Kidney (tissue), 14 donors: ENCODE measurements around the gene CA5B. TPM values are rescaled to one million over a fixed set of nuclear protein-coding genes. Genes with fewer than 3 reads are reported as not detected.

Experiments
- DNase-seq, 5 donors: peaks; one replicate each; pipeline ENCODE4 v3.0.0-alpha.2; 2013 to 2020
- FAIRE-seq: peaks from 2 replicates; lab custom pipeline; 2012; peaks lifted over from hg19 to GRCh38; lab: Jason Lieb, UNC
- H3K27ac ChIP-seq, 2 donors: one replicate each; pipeline ENCODE4 v1.7.0; 2013; ENCODE audit warnings: low read depth in 2 of 2, low read length in 2 of 2, inconsistent platforms in 1 of 2
- H3K27me3 ChIP-seq: one replicate; pipeline ENCODE4 v1.7.1; 2013; ENCODE audit warnings: low read length, inconsistent platforms; ENCODE audit not compliant: control insufficient read depth, insufficient read depth
- H3K36me3 ChIP-seq, 3 donors: one replicate each; pipeline versions ENCODE4 v1.7.0 to v1.7.1; 2013; ENCODE audit warnings: low read length in 3 of 3, control low read depth in 1 of 3, inconsistent platforms in 1 of 3; ENCODE audit not compliant: insufficient read depth in 3 of 3, control insufficient read depth in 2 of 3
- H3K4me1 ChIP-seq, 3 donors: one replicate each; pipeline versions ENCODE4 v1.7.0 to v1.7.1; 2013; ENCODE audit warnings: low read length in 3 of 3, inconsistent platforms in 1 of 3, low read depth in 1 of 3; ENCODE audit not compliant: control insufficient read depth in 2 of 3, insufficient read depth in 2 of 3
- H3K4me3 ChIP-seq, 3 donors: one replicate each; pipeline versions ENCODE4 v1.7.0 to v1.8.1; 2013; ENCODE audit warnings: low read length in 3 of 3, control low read depth in 1 of 3, inconsistent platforms in 1 of 3
- H3K9ac ChIP-seq, 3 donors: one replicate each; pipeline versions ENCODE4 v1.7.0 to v1.7.1; 2013; ENCODE audit warnings: low read length in 3 of 3, control low read depth in 1 of 3, inconsistent platforms in 1 of 3
- H3K9me3 ChIP-seq, 3 donors: one replicate each; pipeline versions ENCODE4 v1.7.0 to v1.7.1; 2013; ENCODE audit warnings: low read length in 3 of 3, control low read depth in 1 of 3, inconsistent platforms in 1 of 3; ENCODE audit not compliant: control insufficient read depth in 2 of 3, insufficient read depth in 1 of 3
- CTCF ChIP-seq: IDR thresholded peaks from 3 replicates; pipeline ENCODE4 v1.5.1; 2012; ENCODE audit warnings: mild to moderate bottlenecking, moderate library complexity, borderline replicate concordance; ENCODE audit not compliant: insufficient read depth; ENCODE audit errors: extremely low read depth
- intact Hi-C: fragments of 100-400 bp; cut with DNase I; formaldehyde crosslinking; loops from one replicate; pipeline ENCODE4 v1.11.1; 2022
- polyA plus RNA-seq: library from polyadenylated mRNA; stranded (reverse); fragments of 350-450 nt; fragmentation: Illumina TruSeq; extraction: RNeasy Lipid Tissue Mini Kit (QIAGEN cat#74804); gene quantifications from one replicate; pipeline ENCODE4 v1.2.3, GENCODE V29; 2014; ENCODE audit warnings: low read depth, low replicate concordance; ENCODE audit not compliant: insufficient read depth
- total RNA-seq: library from RNA; stranded (reverse); fragmentation: NEBNext Ultra II Directional; extraction: Animal tissue kit (Norgen Biotek cat#: 25700); gene quantifications from one replicate; pipeline ENCODE4 v1.2.1, GENCODE V29; 2021
- donor health status: control.
- donor health status: control.
- donor health status: control.
- donor health status: control.
- donor health status: control.
- donor health status: DM: yes; HTN: yes; CAD: no.
- donor health status: Normal renal cell carcinoma (clear cell type).

CA5B gene
- total and polyA plus RNA-seq, 2 donors from 2014 or later: 1.9 to 18.2 TPM

- no peak for TF ChIP-seq CTCF
- Histone ChIP-seq H3K36me3 (no peaks in the 10 kb centered on the region), H3K9me3 (no peaks in the 10 kb centered on the region), H3K27ac (peak within 1 kb of the TSS; percentile 65 to 71), H3K27me3 (no peaks in the 10 kb centered on the region), H3K4me3 (peak within 1 kb of the TSS; percentile 79 to 94 (median 89)), H3K4me1 (peaks cover 0 to 2% (median 2%) of the 10 kb centered on the region in 3 donors), H3K9ac (peak within 1 kb of the TSS; percentile 63 to 87 (median 81))
- FAIRE-seq (no peak), DNase-seq (peak; percentile 84 to 95 (median 91))
- intact Hi-C loops: no loop called here
Observed at GRCh38 chrX:15789979-15790768, 52.1 kb downstream of the CA5B start, which contains the start of gene ZRSR2. Gene ZRSR2, plus strand, starts transcription at chrX:15790484. Its CDS starts 12 bp downstream, at chrX:15790496.

GRCh38 chrX:15790769-15791290 lies 52.8 kb downstream of the CA5B start:
- intact Hi-C loops: no loop called here
- Histone ChIP-seq H3K4me3 (peak overlapping the region; percentile 79 to 94 (median 89)), H3K4me1 (peaks cover 0 to 2% (median 2%) of the 10 kb centered on the region in 3 donors), H3K27ac (peak overlapping the region; percentile 65 to 71), H3K36me3 (no peaks in the 10 kb centered on the region), H3K9me3 (no peaks in the 10 kb centered on the region), H3K27me3 (no peaks in the 10 kb centered on the region), H3K9ac (peak overlapping the region; percentile 43 to 87 (median 75))
- FAIRE-seq: no peak
- TF ChIP-seq CTCF: no peak
- DNase-seq: peak in 1 of 5 donors; percentile 71

- Histone ChIP-seq H3K9me3 (no peaks in the 10 kb centered on the region), H3K4me3 (no peak overlapping the region), H3K9ac (no peak overlapping the region), H3K4me1 (peaks cover 0 to 2% (median 0%) of the 10 kb centered on the region in 3 donors), H3K27ac (no peak overlapping the region), H3K27me3 (no peaks in the 10 kb centered on the region), H3K36me3 (no peaks in the 10 kb centered on the region)
- intact Hi-C loops: no loop called here
- no peak for FAIRE-seq
- no peak for DNase-seq
- TF ChIP-seq CTCF: no peak
Observed at GRCh38 chrX:15797707-15798106, 59.6 kb downstream of the CA5B start.
